ENCODE results near the gene SH3RF1.

DNA sequence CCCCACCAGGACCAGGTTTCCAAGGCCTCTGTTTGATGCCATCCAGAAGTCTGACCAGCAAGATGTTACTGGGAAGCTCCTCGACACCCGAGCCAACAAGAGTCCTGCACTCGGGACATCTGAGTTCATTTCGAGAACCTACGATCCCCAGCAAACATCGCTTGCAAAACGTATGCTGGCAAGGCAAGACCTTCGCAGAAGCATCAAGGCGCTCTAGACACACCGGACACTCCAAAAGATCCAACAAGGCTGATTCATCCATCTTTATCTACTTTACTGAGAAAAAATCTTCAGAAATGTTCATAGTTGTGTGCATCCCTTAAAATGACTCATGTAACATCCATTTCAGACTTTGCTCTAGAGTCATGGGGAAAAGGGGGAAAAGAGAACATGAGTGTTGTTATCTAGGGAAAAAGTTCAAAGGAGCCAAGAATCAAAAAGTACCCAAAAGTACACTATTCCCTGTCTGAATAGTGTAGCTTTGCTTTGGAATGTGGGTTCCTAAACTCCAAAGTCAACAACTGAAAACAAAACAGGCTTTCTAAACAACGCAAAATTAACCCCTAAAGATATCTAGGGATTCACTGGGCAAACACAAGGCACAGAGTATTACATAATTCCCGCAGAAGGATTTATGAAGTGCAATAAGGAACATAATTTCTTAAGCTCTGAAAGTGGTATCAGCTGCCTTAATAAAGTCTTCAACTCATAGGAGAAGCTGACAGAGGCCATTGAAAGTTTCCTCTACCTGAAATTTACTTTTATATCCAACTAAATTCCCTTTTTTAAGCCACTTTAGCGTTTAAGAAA, 1.6 kb downstream of the SH3RF1 start:
- TF ChIP-seq, protein P1, sequence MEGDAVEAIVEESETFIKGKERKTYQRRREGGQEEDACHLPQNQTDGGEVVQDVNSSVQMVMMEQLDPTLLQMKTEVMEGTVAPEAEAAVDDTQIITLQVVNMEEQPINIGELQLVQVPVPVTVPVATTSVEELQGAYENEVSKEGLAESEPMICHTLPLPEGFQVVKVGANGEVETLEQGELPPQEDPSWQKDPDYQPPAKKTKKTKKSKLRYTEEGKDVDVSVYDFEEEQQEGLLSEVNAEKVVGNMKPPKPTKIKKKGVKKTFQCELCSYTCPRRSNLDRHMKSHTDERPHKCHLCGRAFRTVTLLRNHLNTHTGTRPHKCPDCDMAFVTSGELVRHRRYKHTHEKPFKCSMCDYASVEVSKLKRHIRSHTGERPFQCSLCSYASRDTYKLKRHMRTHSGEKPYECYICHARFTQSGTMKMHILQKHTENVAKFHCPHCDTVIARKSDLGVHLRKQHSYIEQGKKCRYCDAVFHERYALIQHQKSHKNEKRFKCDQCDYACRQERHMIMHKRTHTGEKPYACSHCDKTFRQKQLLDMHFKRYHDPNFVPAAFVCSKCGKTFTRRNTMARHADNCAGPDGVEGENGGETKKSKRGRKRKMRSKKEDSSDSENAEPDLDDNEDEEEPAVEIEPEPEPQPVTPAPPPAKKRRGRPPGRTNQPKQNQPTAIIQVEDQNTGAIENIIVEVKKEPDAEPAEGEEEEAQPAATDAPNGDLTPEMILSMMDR (IDR thresholded peaks at IDR 0.05) = no peak
- no peak for TF ChIP-seq EZH2 (IDR thresholded peaks at IDR 0.05)

Measured in neural progenitor cell (in vitro differentiated cells).